Gastroesophageal sphincter (tissue), 3 donors: ENCODE results near the gene C1GALT1.

Experiments used
- EP300 ChIP-seq: sonication (generic); formaldehyde crosslinking; IDR thresholded peaks from one replicate; pipeline ENCODE4 v1.6.1; 2017; ENCODE audit warnings: antibody characterized with exemption, mild to moderate bottlenecking
- POLR2A ChIP-seq, 2 donors: fragments of 450-650 bp; IDR thresholded peaks; one replicate each; pipeline ENCODE4 v1.6.1; 2017; ENCODE audit warnings: antibody characterized with exemption in 2 of 2, mild to moderate bottlenecking in 2 of 2, moderate library complexity in 1 of 2
- POLR2AphosphoS5 ChIP-seq: sonication (generic); formaldehyde crosslinking; IDR thresholded peaks from one replicate; pipeline ENCODE4 v1.6.1; 2017; ENCODE audit warnings: antibody characterized with exemption
- TF ChIP-seq, protein P1 (sequence below), 4 experiments: fragments of 200-600 bp in 2 of 4; fragments of 450-650 bp in 2 of 4; sonication (generic) in 1 of 4; IDR thresholded peaks; one replicate each; pipeline ENCODE4 v1.5.1; 2017 to 2019; ENCODE audit warnings: antibody characterized with exemption in 4 of 4, mild to moderate bottlenecking in 2 of 4, moderate library complexity in 2 of 4

DNA sequence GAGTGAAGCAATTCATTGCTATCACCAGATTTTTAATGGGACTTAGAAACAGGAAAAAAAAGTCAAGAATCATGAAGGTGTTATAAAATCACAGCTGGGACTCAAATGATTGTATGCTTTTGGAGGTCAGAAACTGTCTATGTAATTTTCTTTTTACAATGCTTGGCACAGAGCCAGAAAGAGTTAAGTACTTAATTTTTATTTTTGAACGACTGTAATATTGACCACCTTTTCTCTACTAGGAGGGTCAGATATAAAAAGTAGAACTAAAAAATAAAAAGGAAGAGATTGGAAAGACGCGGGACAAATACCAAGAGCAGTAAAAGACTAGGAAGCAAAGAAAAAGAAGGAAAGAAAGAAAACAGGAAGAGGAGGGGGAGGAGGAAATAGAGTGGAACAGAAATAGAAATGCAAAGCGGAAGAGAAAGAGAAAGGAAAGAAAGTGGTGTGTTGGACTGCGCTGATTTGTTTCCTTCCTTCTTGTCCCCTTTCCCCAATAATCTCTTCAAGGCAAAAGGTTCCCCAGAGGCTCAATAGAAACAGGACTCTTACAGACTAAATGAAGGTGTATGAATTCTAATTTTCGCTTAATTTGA lies 23.2 kb upstream of the C1GALT1 start:
- TF ChIP-seq, protein P1, sequence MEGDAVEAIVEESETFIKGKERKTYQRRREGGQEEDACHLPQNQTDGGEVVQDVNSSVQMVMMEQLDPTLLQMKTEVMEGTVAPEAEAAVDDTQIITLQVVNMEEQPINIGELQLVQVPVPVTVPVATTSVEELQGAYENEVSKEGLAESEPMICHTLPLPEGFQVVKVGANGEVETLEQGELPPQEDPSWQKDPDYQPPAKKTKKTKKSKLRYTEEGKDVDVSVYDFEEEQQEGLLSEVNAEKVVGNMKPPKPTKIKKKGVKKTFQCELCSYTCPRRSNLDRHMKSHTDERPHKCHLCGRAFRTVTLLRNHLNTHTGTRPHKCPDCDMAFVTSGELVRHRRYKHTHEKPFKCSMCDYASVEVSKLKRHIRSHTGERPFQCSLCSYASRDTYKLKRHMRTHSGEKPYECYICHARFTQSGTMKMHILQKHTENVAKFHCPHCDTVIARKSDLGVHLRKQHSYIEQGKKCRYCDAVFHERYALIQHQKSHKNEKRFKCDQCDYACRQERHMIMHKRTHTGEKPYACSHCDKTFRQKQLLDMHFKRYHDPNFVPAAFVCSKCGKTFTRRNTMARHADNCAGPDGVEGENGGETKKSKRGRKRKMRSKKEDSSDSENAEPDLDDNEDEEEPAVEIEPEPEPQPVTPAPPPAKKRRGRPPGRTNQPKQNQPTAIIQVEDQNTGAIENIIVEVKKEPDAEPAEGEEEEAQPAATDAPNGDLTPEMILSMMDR (IDR thresholded peaks at IDR 0.05), result no peak
- TF ChIP-seq POLR2AphosphoS5, result no peak
- TF ChIP-seq POLR2A (IDR thresholded peaks at IDR 0.05), result no peak
- TF ChIP-seq EP300, result no peak
